Measurements from ENCODE around the gene FIBP. TPM values are rescaled to one million over a fixed set of nuclear protein-coding genes. Genes with fewer than 3 reads are reported as not detected.
A peak's percentile ranks its signal among the peaks of the same experiment; 100 is the strongest.
"Not testable (repeated sequence)": the region's sequence is repeated elsewhere in the genome, so short reads cannot be mapped to it uniquely, and the experiment has no call there.

Gene FIBP
- polyA plus RNA-seq, 3 donors from 2014 or later = 120 to 145 (median 141) TPM

GRCh38 chr11:65853246-65853979 lies 34.9 kb downstream of the FIBP start:
- DNase-seq = no peak
- H3K4me1 Mint-ChIP-seq = peaks cover 42 to 48% of the 10 kb centered on the region in 2 donors
- H3K36me3 Mint-ChIP-seq = peaks cover 24 to 41% (median 25%) of the 10 kb centered on the region in 3 donors
- H3K27ac Mint-ChIP-seq = peak overlapping the region in 3 of 6 donors; percentile 3 to 61 (median 40)
- H3K27me3 Mint-ChIP-seq (ENCODE audit: low read depth in 3 of 3) = peaks cover 10 to 22% (median 18%) of the 10 kb centered on the region in 3 donors
- no peak overlapping the region for H3K4me3 Mint-ChIP-seq
- no peaks in the 10 kb centered on the region for H3K9me3 Mint-ChIP-seq

- no peak for DNase-seq
- H3K36me3 Mint-ChIP-seq = peaks cover 24 to 41% (median 25%) of the 10 kb centered on the region in 3 donors
- H3K4me3 Mint-ChIP-seq = no peak overlapping the region
- peaks cover 39 to 44% of the 10 kb centered on the region in 2 donors for H3K4me1 Mint-ChIP-seq
- peak overlapping the region in 1 of 6 donors; percentile 57 for H3K27ac Mint-ChIP-seq
- H3K27me3 Mint-ChIP-seq (ENCODE audit: low read depth in 3 of 3) = peaks cover 5 to 18% (median 12%) of the 10 kb centered on the region in 3 donors
- H3K9me3 Mint-ChIP-seq = no peaks in the 10 kb centered on the region
Measured at GRCh38 chr11:65852508-65853245, 35.6 kb downstream of the FIBP start.

- Mint-ChIP-seq H3K9me3 (no peaks in the 10 kb centered on the region), H3K36me3 (peaks cover 24 to 41% (median 25%) of the 10 kb centered on the region in 3 donors), H3K27ac (peak overlapping the region in 4 of 6 donors; percentile 34 to 65 (median 50)), H3K4me1 (peaks cover 38 to 43% of the 10 kb centered on the region in 2 donors), H3K4me3 (no peak overlapping the region), H3K27me3 (ENCODE audit: low read depth in 3 of 3) (peaks cover 5 to 12% (median 12%) of the 10 kb centered on the region in 3 donors)
- no peak for DNase-seq
Measured at GRCh38 chr11:65851811-65852507, 36.3 kb downstream of the FIBP start.

GRCh38 chr11:65851083-65851579 lies 37.1 kb downstream of the FIBP start:
- Mint-ChIP-seq H3K36me3 (peaks cover 19 to 33% (median 20%) of the 10 kb centered on the region in 3 donors), H3K27ac (peak overlapping the region in 1 of 6 donors; percentile 44), H3K9me3 (no peaks in the 10 kb centered on the region), H3K4me1 (peaks cover 30 to 35% of the 10 kb centered on the region in 2 donors), H3K27me3 (ENCODE audit: low read depth in 3 of 3) (peaks cover 2 to 9% (median 5%) of the 10 kb centered on the region in 3 donors), H3K4me3 (no peak overlapping the region)
- no peak for DNase-seq

DNA sequence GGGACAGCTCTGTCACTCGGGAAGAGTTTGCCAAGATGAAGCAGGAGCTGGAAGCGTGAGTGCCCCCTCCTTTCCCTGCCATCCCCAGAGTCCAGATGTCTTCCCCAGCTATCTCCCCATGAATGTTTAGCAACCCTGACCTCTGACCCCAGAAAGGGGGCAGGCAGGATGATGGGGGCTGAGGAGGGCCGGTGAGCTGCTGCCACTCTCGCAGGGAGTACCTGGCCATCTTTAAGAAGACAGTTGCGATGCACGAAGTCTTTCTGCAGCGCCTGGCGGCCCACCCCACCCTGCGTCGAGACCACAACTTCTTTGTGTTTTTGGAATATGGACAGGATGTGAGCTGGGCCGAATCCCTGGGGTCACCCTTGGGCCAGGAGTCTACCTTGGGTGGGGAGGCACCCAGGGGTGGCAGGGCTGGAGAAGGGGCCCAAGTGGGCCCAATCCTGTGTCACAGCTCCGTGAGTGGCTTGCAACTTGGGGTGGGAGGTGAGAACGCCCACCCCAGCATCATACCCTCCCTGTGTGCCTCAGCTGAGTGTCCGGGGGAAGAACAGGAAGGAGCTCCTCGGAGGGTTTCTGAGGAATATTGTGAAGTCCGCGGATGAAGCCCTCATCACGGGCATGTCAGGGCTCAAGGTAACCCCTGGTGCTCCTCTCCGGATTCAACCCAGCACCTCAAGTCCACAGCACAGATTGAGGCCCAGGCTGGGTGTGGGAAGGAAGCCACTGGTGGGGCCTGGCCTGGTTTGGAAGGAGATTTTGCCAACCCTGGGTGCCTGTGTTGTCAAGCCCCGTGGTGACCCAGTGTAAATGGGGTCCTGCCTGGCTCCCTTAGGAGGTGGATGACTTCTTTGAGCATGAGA lies 37.8 kb downstream of the FIBP start:
- DNase-seq = no peak
- peaks cover 16 to 26% (median 16%) of the 10 kb centered on the region in 3 donors for H3K36me3 Mint-ChIP-seq
- no peaks in the 10 kb centered on the region for H3K9me3 Mint-ChIP-seq
- H3K4me1 Mint-ChIP-seq = peaks cover 23 to 28% of the 10 kb centered on the region in 2 donors
- peaks cover 2 to 9% (median 3%) of the 10 kb centered on the region in 3 donors for H3K27me3 Mint-ChIP-seq (ENCODE audit: low read depth in 3 of 3)
- no peak overlapping the region for H3K4me3 Mint-ChIP-seq
- no peak overlapping the region for H3K27ac Mint-ChIP-seq

GRCh38 chr11:65849771-65850216 lies 38.5 kb downstream of the FIBP start:
- no peaks in the 10 kb centered on the region for H3K9me3 Mint-ChIP-seq
- peaks cover 14 to 25% (median 15%) of the 10 kb centered on the region in 3 donors for H3K36me3 Mint-ChIP-seq
- DNase-seq = no peak
- no peak overlapping the region for H3K4me3 Mint-ChIP-seq
- H3K27me3 Mint-ChIP-seq (ENCODE audit: low read depth in 3 of 3) = peaks cover 2 to 9% (median 3%) of the 10 kb centered on the region in 3 donors
- peaks cover 19 to 23% of the 10 kb centered on the region in 2 donors for H3K4me1 Mint-ChIP-seq
- no peak overlapping the region for H3K27ac Mint-ChIP-seq

GRCh38 chr11:65849366-65849765 lies 38.9 kb downstream of the FIBP start:
- Mint-ChIP-seq H3K9me3 (no peaks in the 10 kb centered on the region), H3K36me3 (peaks cover 10 to 20% (median 11%) of the 10 kb centered on the region in 3 donors), H3K27ac (peak overlapping the region in 2 of 6 donors; percentile 7 to 8), H3K4me3 (no peak overlapping the region), H3K4me1 (peaks cover 15 to 19% of the 10 kb centered on the region in 2 donors), H3K27me3 (ENCODE audit: low read depth in 3 of 3) (peaks cover 0 to 7% (median 3%) of the 10 kb centered on the region in 3 donors)
- no peak for DNase-seq

DNA sequence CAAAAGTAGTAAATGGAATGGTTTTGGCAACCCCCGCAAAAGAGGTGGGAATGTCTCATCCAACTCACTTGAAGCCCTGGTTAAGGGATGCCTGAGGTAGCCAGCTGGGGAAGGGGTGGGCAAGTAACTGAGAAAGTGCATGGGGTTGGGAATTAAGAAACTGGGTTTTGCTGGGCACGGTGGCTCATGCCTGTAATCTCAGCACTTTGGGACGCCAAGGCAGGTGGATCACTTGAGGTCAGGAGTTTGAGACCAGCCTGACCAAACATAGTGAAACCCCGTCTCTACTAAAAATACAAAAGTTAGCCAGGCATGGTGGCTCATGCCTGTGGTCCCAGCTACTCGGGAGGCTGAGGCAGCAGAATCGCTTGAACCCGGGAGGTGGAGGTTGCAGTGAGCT lies 39.6 kb downstream of the FIBP start:
- not testable (repeated sequence) for H3K27me3 Mint-ChIP-seq (ENCODE audit: low read depth in 3 of 3); H3K9me3 Mint-ChIP-seq; DNase-seq; H3K4me3 Mint-ChIP-seq
- peaks cover 10 to 12% of the 10 kb centered on the region in 2 donors for H3K4me1 Mint-ChIP-seq
- peak overlapping the region in 4 of 6 donors; percentile 5 to 72 (median 62) for H3K27ac Mint-ChIP-seq
- H3K36me3 Mint-ChIP-seq = peaks cover 8 to 14% (median 9%) of the 10 kb centered on the region in 3 donors

DNA sequence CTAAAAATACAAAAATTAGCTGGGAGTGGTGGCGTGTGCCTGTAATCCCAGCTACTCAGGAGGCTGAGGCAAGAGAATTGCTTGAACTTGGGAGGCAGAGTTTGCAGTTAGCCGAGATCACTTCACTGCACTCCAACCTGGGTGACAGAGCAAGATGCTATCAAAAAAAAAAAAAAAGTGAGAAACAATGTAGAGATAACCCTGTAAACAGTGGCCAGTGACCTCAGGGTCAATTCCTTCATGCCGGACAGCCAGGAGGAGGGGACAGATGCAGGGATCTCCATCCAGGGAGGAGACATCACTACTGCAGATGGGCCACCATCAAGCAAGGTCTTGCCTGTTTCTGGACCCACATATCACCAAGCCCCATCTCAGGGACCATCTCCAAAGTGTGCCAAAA lies 40.5 kb downstream of the FIBP start:
- no peaks in the 10 kb centered on the region for H3K27me3 Mint-ChIP-seq (ENCODE audit: low read depth in 3 of 3)
- no peak overlapping the region for H3K4me3 Mint-ChIP-seq
- no peak for DNase-seq
- H3K4me1 Mint-ChIP-seq = peaks cover 4 to 5% of the 10 kb centered on the region in 2 donors
- H3K9me3 Mint-ChIP-seq = no peaks in the 10 kb centered on the region
- peak overlapping the region in 1 of 6 donors; percentile 7 for H3K27ac Mint-ChIP-seq
- H3K36me3 Mint-ChIP-seq = peaks cover 8 to 9% (median 9%) of the 10 kb centered on the region in 3 donors

GRCh38 chr11:65844231-65844872 lies 43.9 kb downstream of the FIBP start:
- no peaks in the 10 kb centered on the region for H3K4me1 Mint-ChIP-seq
- DNase-seq = no peak
- H3K36me3 Mint-ChIP-seq = no peaks in the 10 kb centered on the region
- H3K9me3 Mint-ChIP-seq = no peaks in the 10 kb centered on the region
- no peak overlapping the region for H3K4me3 Mint-ChIP-seq
- no peak overlapping the region for H3K27ac Mint-ChIP-seq
- H3K27me3 Mint-ChIP-seq (ENCODE audit: low read depth in 3 of 3) = no peaks in the 10 kb centered on the region

- Mint-ChIP-seq H3K27ac (no peak overlapping the region), H3K9me3 (no peaks in the 10 kb centered on the region), H3K27me3 (ENCODE audit: low read depth in 3 of 3) (no peaks in the 10 kb centered on the region), H3K36me3 (no peaks in the 10 kb centered on the region), H3K4me3 (no peak overlapping the region), H3K4me1 (no peaks in the 10 kb centered on the region)
- no peak for DNase-seq
Measured at GRCh38 chr11:65843811-65844210, 44.5 kb downstream of the FIBP start.

DNA sequence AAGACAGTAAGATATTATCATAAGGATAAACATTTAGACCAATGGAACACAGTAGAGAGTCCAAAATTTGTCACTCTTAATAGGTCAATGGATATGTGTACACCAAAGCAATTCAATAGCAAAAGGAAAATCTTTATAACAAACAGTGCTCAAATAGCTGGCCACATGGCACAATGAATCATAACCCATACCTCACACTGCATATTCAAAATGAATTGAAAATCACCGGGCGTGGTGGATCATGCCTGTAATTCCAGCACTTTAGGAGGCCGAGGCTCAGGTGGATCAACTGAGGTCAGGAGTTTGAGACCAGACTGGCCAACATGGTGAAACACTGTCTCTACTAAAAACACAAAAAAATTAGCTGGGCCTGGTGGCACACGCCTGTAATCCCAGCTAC lies 46.1 kb downstream of the FIBP start:
- no peak for DNase-seq
- Mint-ChIP-seq H3K27me3 (ENCODE audit: low read depth in 3 of 3) (no peaks in the 10 kb centered on the region), H3K9me3 (no peaks in the 10 kb centered on the region), H3K4me1 (no peaks in the 10 kb centered on the region), H3K27ac (no peak overlapping the region), H3K4me3 (no peak overlapping the region), H3K36me3 (no peaks in the 10 kb centered on the region)
